Karpas-422 (cell line): Measurements from ENCODE around the gene MOB3C. TPM values are rescaled to one million over a fixed set of nuclear protein-coding genes. Genes with fewer than 3 reads are reported as not detected.

Source experiments
- DNase-seq: peaks from one replicate; pipeline ENCODE4 v3.0.0-alpha.2; 2015
- H2AFZ ChIP-seq: fragments of 200-600 bp; sonication (generic); 2 replicates; pipeline ENCODE4 v1.6.1; 2014; ENCODE audit warnings: antibody characterized with exemption, low read length, mixed read lengths
- H3K27ac ChIP-seq: fragments of 200-600 bp; sonication (generic); 2 replicates; pipeline ENCODE4 v1.5.1; 2014; ENCODE audit warnings: mild to moderate bottlenecking, low read length, moderate library complexity
- H3K27me3 ChIP-seq: fragments of 200-600 bp; sonication (generic); 2 replicates; pipeline ENCODE4 v1.6.1; 2014; ENCODE audit warnings: low read length, mixed read lengths
- H3K36me3 ChIP-seq: fragments of 200-600 bp; sonication (generic); 2 replicates; pipeline ENCODE4 v1.6.1; 2014; ENCODE audit warnings: low read length, mixed read lengths; ENCODE audit not compliant: insufficient read depth
- H3K4me1 ChIP-seq: fragments of 200-600 bp; sonication (generic); 2 replicates; pipeline ENCODE4 v1.6.1; 2014; ENCODE audit warnings: mild to moderate bottlenecking, low read length, mixed read lengths
- H3K4me2 ChIP-seq: fragments of 200-600 bp; sonication (generic); 2 replicates; pipeline ENCODE4 v1.6.1; 2014; ENCODE audit warnings: low read length, low read depth, mild to moderate bottlenecking; ENCODE audit not compliant: poor library complexity, severe bottlenecking
- H3K4me3 ChIP-seq: fragments of 200-600 bp; sonication (generic); 2 replicates; pipeline ENCODE4 v1.5.1; 2014; ENCODE audit warnings: mild to moderate bottlenecking, antibody characterized with exemption, low read length, mixed read lengths
- H3K79me2 ChIP-seq: fragments of 200-600 bp; sonication (generic); 2 replicates; pipeline ENCODE4 v1.6.1; 2014; ENCODE audit warnings: mild to moderate bottlenecking, low read length, mixed read lengths
- H3K9ac ChIP-seq: fragments of 200-600 bp; sonication (generic); 2 replicates; pipeline ENCODE4 v1.6.0; 2014; ENCODE audit warnings: low read length
- H3K9me2 ChIP-seq: fragments of 200-600 bp; sonication (generic), shearing (Covaris generic); replicated peaks from 2 replicates; pipeline ENCODE4 v1.6.0; 2014; ENCODE audit warnings: mild to moderate bottlenecking, low read length, moderate library complexity; ENCODE audit not compliant: insufficient read depth
- H3K9me3 ChIP-seq: fragments of 300-700, 200-600 bp; sonication (generic); 2 replicates; pipeline ENCODE4 v1.6.1; 2014; ENCODE audit warnings: low read length, mixed read lengths
- H4K20me1 ChIP-seq: fragments of 200-600 bp; sonication (generic); 2 replicates; pipeline ENCODE4 v1.6.1; 2014; ENCODE audit warnings: mild to moderate bottlenecking, antibody characterized with exemption, low read length, low read depth; ENCODE audit not compliant: insufficient read depth
- total RNA-seq: library from RNA; depleted of rRNA; stranded (reverse); fragments of >200 nt; shearing (Covaris generic); gene quantifications from 2 replicates; pipeline ENCODE4 v1.2.3, GENCODE V29; 2014; ENCODE audit warnings: low replicate concordance

The MOB3C gene
- total RNA-seq, 1 experiment from 2014 or later, result 2.2 TPM

DNA sequence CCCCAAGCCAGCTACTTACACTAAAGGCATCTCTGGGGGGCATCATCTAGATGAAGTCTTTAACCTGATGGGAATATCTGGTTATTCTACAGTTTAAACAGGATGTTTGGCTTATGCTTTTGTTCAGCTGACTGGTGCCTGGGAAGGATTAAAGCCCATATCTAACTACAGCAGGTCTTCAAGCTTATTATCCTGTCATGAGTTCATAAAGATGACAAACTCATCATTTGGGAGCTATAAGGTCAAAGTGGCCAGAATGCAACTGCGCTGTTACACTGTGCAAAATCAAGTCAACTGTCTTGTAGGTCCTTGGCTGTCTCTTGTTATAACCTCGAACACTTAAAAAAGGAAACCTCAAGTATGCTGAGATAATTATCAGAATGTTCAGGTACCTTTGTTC lies 18.6 kb upstream of the MOB3C start:
- Histone ChIP-seq H3K4me2 (no peak overlapping the region), H3K9me3 (no peaks in the 10 kb centered on the region), H3K36me3 (0 out of 2 replicates have a peak, but pooled peaks cover 9% of the 10 kb centered on the region), H3K27me3 (no peaks in the 10 kb centered on the region), H3K9ac (no peak overlapping the region), H3K9me2 (no peaks in the 10 kb centered on the region), H2AFZ (no peak overlapping the region), H3K4me1 (no peaks in the 10 kb centered on the region), H4K20me1 (no peaks in the 10 kb centered on the region), H3K27ac (no peak overlapping the region), H3K4me3 (no peak overlapping the region), H3K79me2 (no peaks in the 10 kb centered on the region)
- no peak for DNase-seq

DNA sequence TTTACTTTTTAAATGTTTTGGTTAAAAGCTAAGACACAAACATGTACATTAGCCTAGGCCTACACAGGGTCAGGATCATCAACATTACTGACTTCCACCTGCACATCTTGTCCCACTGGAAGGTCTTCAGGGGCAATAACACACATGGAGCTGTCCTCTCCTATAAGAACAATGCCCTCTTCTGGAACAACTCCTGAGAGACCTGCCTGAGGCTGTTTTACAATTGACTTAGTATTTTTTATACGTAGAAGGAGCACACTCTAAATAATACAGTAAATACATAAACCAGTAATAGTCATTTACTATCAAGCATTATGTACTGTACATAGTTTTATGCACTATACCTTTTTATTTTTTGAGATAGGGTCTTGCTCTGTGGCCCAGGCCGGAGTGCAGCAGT lies 14.1 kb upstream of the MOB3C start:
- Histone ChIP-seq H3K27ac (no peak overlapping the region), H3K36me3 (0 out of 2 replicates have a peak, but pooled peaks cover 9% of the 10 kb centered on the region), H3K9me3 (no peaks in the 10 kb centered on the region), H3K4me1 (no peaks in the 10 kb centered on the region; the same call in 1 of the 2 replicates), H3K4me3 (no peak overlapping the region), H3K27me3 (no peaks in the 10 kb centered on the region), H3K9ac (no peak overlapping the region), H2AFZ (no peak overlapping the region), H3K4me2 (no peak overlapping the region), H3K79me2 (no peaks in the 10 kb centered on the region), H4K20me1 (no peaks in the 10 kb centered on the region), H3K9me2 (no peaks in the 10 kb centered on the region)
- no peak for DNase-seq

DNA sequence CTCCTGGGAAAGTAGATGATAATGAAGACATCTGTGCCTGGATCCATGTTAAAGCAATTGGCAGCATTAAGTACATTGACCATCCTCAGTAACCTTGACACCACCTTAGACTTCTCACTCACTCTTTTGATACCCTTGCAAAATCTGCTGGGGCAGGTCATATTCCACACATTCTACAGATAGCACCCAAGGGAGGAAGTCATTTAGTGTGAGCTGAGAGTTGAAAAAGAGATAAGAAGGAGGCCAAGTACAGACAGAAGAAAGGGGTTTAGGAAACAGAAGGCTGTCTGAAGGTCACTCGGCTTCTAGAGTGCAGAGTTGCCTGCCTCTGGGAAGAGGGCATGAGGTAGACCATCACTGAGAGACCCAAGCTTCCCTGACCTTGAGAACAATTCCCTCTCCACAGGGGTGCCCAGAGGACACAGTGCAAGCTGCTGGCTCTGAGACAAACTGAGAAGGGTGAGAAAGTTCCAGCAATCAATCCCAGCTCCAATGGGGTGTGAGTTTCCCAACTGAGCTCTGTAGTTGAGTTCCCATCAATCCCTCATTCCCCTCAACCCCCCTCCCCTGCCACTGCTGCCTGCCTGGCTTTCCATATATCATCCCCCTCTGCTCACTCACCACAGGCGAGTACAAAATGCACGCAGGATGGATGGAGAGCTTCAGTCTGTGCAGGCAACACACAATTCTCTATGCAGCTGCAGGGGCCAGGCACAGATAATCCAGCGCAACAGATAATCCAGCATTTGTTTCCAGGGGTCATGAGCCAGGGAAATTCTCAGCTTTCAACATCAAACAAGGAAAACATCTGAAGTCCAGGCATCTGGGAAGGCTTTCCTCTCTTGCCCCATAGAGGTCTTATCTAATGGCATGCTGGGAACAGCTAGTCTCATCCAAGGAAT lies 7.4 kb upstream of the MOB3C start:
- H3K4me2 ChIP-seq, result no peak overlapping the region
- H3K4me1 ChIP-seq, result no peaks in the 10 kb centered on the region; the same call in 1 of the 2 replicates
- no peaks in the 10 kb centered on the region for H3K79me2 ChIP-seq

DNA sequence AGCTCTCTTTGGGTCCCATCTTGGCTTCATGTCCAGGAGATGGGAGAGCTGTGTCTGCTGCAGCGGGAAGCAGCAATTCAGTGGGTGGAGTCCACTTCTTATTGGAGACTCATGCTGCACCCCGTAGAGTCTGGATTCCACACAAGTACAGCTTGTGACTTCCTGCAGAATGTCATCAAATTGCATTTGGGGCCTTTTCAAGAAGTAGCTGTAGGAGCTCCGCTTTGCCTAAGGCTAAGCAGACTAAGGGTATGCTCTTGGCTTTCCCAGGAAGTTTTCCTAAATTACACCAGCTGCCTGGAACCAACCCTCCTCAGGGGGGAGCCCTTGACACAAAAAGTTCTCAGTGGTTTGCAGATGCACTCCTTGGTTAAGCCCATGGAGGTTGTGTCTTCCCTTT lies 5.7 kb upstream of the MOB3C start:
- Histone ChIP-seq H4K20me1 (no peaks in the 10 kb centered on the region), H3K27ac (no peak overlapping the region), H3K9ac (no peak overlapping the region), H3K9me2 (no peaks in the 10 kb centered on the region), H3K4me2 (no peak overlapping the region), H3K4me1 (no peaks in the 10 kb centered on the region), H3K79me2 (no peaks in the 10 kb centered on the region), H3K9me3 (no peaks in the 10 kb centered on the region), H3K4me3 (no peak overlapping the region), H3K27me3 (no peaks in the 10 kb centered on the region), H3K36me3 (no peaks in the 10 kb centered on the region), H2AFZ (no peak overlapping the region)
- peak; percentile 60 for DNase-seq

More for the DNA sequence above, 7.4 kb upstream of the MOB3C start:
- H3K27me3 ChIP-seq, result no peaks in the 10 kb centered on the region
- DNase-seq, result no peak
- H4K20me1 ChIP-seq, result no peaks in the 10 kb centered on the region
- no peak overlapping the region for H2AFZ ChIP-seq
- no peaks in the 10 kb centered on the region for H3K9me2 ChIP-seq
- no peaks in the 10 kb centered on the region for H3K9me3 ChIP-seq
- H3K27ac ChIP-seq, result no peak overlapping the region
- H3K4me3 ChIP-seq, result no peak overlapping the region
- H3K36me3 ChIP-seq, result no peaks in the 10 kb centered on the region
- no peak overlapping the region for H3K9ac ChIP-seq

DNA sequence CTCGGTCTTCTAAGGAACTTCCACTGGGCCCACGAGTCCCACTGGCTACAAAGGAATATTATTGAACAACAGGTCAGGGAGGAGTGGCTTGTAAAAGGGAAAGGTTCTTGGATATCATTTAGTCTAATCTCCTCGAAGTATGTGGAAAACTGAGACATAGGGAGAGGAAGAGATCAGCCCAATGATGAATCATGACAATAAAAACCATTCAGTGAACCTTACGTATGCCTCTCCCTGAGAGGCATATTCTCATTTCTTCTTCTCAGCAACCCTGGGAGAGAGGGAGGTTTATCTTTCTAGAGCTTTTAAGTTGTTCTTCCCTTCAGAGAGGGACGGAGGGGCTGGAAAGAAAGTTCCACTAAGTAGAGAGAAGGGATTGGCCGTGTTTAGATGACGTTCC lies 5.3 kb upstream of the MOB3C start:
- no peak overlapping the region for H2AFZ ChIP-seq
- no peaks in the 10 kb centered on the region for H3K9me3 ChIP-seq
- no peak overlapping the region for H3K4me3 ChIP-seq
- no peaks in the 10 kb centered on the region for H3K9me2 ChIP-seq
- no peak overlapping the region for H3K27ac ChIP-seq
- no peak overlapping the region for H3K9ac ChIP-seq
- DNase-seq, result no peak
- no peaks in the 10 kb centered on the region for H3K79me2 ChIP-seq
- H3K27me3 ChIP-seq, result no peaks in the 10 kb centered on the region
- H3K4me2 ChIP-seq, result no peak overlapping the region
- no peaks in the 10 kb centered on the region for H3K36me3 ChIP-seq
- no peaks in the 10 kb centered on the region for H4K20me1 ChIP-seq
- peaks cover 2% of the 10 kb centered on the region for H3K4me1 ChIP-seq

DNA sequence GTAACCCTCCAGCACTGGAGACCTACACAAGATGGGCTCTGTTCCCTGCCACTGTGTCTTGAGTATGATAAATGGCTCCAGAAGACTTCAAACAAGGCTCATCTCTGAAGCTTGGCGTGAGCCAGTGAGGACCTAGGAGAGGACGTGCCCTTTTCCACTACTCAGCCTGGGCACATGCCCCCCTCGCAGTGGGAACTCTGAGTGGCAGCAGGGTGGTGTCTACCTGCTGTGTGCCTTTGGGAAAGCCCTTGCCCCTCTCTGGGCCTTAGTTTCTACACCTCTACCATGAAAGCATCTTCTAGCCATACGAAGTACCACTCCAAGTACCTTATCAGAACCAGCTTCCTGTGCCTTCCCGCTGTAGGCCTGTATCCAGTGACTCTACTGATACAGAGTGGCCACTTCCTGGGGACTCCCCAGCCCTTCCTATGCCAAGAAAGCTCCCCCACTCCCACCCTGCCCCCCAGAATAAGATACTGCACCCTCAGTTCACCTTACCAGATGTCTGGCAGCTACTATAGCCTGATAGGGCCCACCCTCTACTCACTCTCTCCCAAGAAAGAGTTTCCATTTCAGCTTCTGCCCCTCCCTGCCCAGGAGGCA lies 3.1 kb upstream of the MOB3C start:
- Histone ChIP-seq H4K20me1 (no peaks in the 10 kb centered on the region), H3K79me2 (no peaks in the 10 kb centered on the region), H3K9me2 (no peaks in the 10 kb centered on the region), H3K27me3 (no peaks in the 10 kb centered on the region), H3K9ac (no peak overlapping the region), H3K27ac (no peak overlapping the region), H3K4me1 (peaks cover 15% of the 10 kb centered on the region), H2AFZ (no peak overlapping the region), H3K36me3 (no peaks in the 10 kb centered on the region), H3K9me3 (no peaks in the 10 kb centered on the region), H3K4me2 (no peak overlapping the region), H3K4me3 (no peak overlapping the region)
- no peak for DNase-seq

DNA sequence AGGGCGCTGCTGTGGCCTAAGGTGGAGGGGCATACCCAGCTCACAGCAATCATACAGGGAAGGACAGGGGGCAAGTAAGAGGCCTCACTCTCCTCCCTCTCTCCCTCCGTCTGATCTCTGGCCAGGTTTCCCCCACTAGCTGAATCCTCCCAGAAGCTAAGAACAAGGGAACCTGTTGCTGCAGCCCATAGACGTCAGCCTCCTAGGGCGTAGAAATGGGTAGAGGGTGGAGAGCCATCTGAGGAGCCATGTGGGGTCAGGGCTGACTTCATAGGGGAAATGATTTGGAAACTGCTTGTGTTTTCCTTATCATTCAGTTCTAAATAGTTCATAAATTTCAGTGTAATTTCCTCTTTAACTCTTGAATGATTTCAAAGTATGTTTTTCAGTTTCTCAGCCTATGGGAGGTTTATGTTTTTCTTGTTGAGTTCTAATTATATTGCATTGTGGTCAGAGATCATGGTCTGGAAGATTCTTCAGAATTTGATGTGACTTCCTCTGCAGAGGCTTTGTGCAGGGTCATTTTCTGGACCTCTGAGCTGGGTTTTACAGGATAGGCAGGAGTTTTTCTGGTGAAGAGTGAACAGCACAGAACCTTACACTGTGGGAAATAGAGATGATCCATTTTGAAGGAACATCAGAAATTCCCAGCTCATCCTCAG lies 2.3 kb upstream of the MOB3C start:
- no peaks in the 10 kb centered on the region for H3K9me3 ChIP-seq
- H3K27ac ChIP-seq, result no peak overlapping the region
- no peaks in the 10 kb centered on the region for H4K20me1 ChIP-seq
- H3K79me2 ChIP-seq, result no peaks in the 10 kb centered on the region
- no peak overlapping the region for H3K4me3 ChIP-seq
- H3K4me1 ChIP-seq, result peaks cover 15% of the 10 kb centered on the region
- no peaks in the 10 kb centered on the region for H3K9me2 ChIP-seq
- no peak overlapping the region for H2AFZ ChIP-seq
- no peaks in the 10 kb centered on the region for H3K27me3 ChIP-seq
- H3K36me3 ChIP-seq, result no peaks in the 10 kb centered on the region
- H3K9ac ChIP-seq, result no peak overlapping the region
- DNase-seq, result no peak
- H3K4me2 ChIP-seq, result no peak overlapping the region

DNA sequence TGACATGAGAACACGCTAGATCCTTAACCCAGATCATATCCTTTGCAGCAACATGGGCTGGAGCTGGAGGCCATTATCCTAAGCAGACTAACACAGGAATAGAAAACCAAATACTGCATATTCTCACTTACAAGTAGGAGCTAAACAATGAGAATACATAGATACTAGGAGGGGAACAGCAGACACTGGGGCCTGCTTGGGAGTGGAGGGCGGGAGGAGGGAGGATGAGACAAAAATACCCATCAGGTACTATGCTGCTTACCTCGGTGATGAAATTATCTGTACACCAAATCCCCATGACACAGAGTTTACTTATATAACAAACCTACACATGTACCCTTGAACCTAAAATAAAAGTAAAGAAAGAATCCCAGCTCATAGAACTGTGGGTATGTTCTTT lies 1.2 kb upstream of the MOB3C start:
- no peak for DNase-seq
- Histone ChIP-seq H3K9me3 (no peaks in the 10 kb centered on the region), H3K9ac (no peak overlapping the region), H3K4me3 (no peak overlapping the region), H4K20me1 (no peaks in the 10 kb centered on the region), H3K4me1 (peaks cover 15% of the 10 kb centered on the region), H3K9me2 (no peaks in the 10 kb centered on the region), H3K27me3 (no peaks in the 10 kb centered on the region), H3K4me2 (no peak overlapping the region), H3K36me3 (no peaks in the 10 kb centered on the region), H2AFZ (no peak overlapping the region), H3K79me2 (no peaks in the 10 kb centered on the region), H3K27ac (no peak overlapping the region)
